HT1080 (cell line): ENCODE results near the gene KATNAL1. TPM values are rescaled to one million over a fixed set of nuclear protein-coding genes. Genes with fewer than 3 reads are reported as not detected.
A peak's percentile ranks its signal among the peaks of the same experiment; 100 is the strongest.
"Not testable (repeated sequence)": the region's sequence is repeated elsewhere in the genome, so short reads cannot be mapped to it uniquely, and the experiment has no call there.

ENCODE experiments used
- DNase-seq: peaks from one replicate; pipeline ENCODE4 v3.0.0-alpha.2; 2015; ENCODE audit warnings: low read depth
- total RNA-seq: library from RNA; depleted of rRNA; stranded (reverse); fragments of >200 nt; shearing (Covaris generic); gene quantifications from 2 replicates; pipeline ENCODE4 v1.2.3, GENCODE V29; 2014

KATNAL1 gene
- total RNA-seq, 1 experiment from 2014 or later: 9.0 TPM

GRCh38 chr13:30222254-30222653 is 85.1 kb downstream of the KATNAL1 start:
- peak; percentile 63 for DNase-seq

GRCh38 chr13:30216111-30216510 is 91.2 kb downstream of the KATNAL1 start:
- DNase-seq: peak; percentile 8

GRCh38 chr13:30212256-30212655 is 95.1 kb downstream of the KATNAL1 start:
- DNase-seq: no peak

GRCh38 chr13:30211745-30212144 is 95.6 kb downstream of the KATNAL1 start:
- DNase-seq: no peak

GRCh38 chr13:30204564-30204963 is 102.8 kb downstream of the KATNAL1 start:
- no peak for DNase-seq

- peak; percentile 81 for DNase-seq
Observed at GRCh38 chr13:30196025-30196424, 111.3 kb downstream of the KATNAL1 start.

GRCh38 chr13:30194906-30195305 is 112.4 kb downstream of the KATNAL1 start:
- DNase-seq: no peak

GRCh38 chr13:30193279-30194234 is 113.8 kb downstream of the KATNAL1 start:
- no peak for DNase-seq

GRCh38 chr13:30192320-30193093 is 114.8 kb downstream of the KATNAL1 start:
- no peak for DNase-seq

GRCh38 chr13:30191491-30192100 is 115.8 kb downstream of the KATNAL1 start:
- peak; percentile 71 for DNase-seq

- no peak for DNase-seq
Observed at GRCh38 chr13:30186634-30187415, 120.5 kb downstream of the KATNAL1 start.

GRCh38 chr13:30181888-30182651 is 125.3 kb downstream of the KATNAL1 start:
- DNase-seq: peak; percentile 52

- no peak for DNase-seq
Observed at GRCh38 chr13:30179597-30180276, 127.6 kb downstream of the KATNAL1 start.

GRCh38 chr13:30178976-30179375 is 128.4 kb downstream of the KATNAL1 start:
- no peak for DNase-seq

- DNase-seq: no peak
Observed at GRCh38 chr13:30175166-30175565, 132.2 kb downstream of the KATNAL1 start.

- not testable (repeated sequence) for DNase-seq
Observed at GRCh38 chr13:30174250-30174649, 133.1 kb downstream of the KATNAL1 start.

- DNase-seq: no peak
Observed at GRCh38 chr13:30173303-30173610, 134.1 kb downstream of the KATNAL1 start.

GRCh38 chr13:30172593-30173302 is 134.6 kb downstream of the KATNAL1 start:
- no peak for DNase-seq

GRCh38 chr13:30170569-30170968 is 136.8 kb downstream of the KATNAL1 start:
- DNase-seq: no peak
